Activated naive CD8-positive, alpha-beta T cell treated with anti-CD3 and anti-CD28 coated beads for 36 hours (primary cell): ENCODE results near the gene WIPF1. TPM values are rescaled to one million over a fixed set of nuclear protein-coding genes. Genes with fewer than 3 reads are reported as not detected.

Source experiments
- DNase-seq: peaks from one replicate; pipeline ENCODE4 v3.0.0; 2021
- H3K27ac Mint-ChIP-seq: one replicate; pipeline ENCODE4 v1.8.0; 2022; ENCODE audit warnings: mild to moderate bottlenecking, moderate library complexity, mixed read lengths
- H3K27me3 Mint-ChIP-seq: one replicate; pipeline ENCODE4 v1.8.0; 2022; ENCODE audit warnings: mild to moderate bottlenecking, mixed read lengths
- H3K36me3 Mint-ChIP-seq: one replicate; pipeline ENCODE4 v1.8.0; 2021; ENCODE audit warnings: mild to moderate bottlenecking, mixed read lengths
- H3K4me1 Mint-ChIP-seq: one replicate; pipeline ENCODE4 v1.8.0; 2021; ENCODE audit warnings: mixed read lengths
- H3K4me3 Mint-ChIP-seq: one replicate; pipeline ENCODE4 v1.8.0; 2022; ENCODE audit warnings: mild to moderate bottlenecking, moderate library complexity, mixed read lengths
- H3K9me3 Mint-ChIP-seq: one replicate; pipeline ENCODE4 v1.8.0; 2022; ENCODE audit warnings: mixed read lengths
- total RNA-seq, 2 experiments: library from RNA; stranded (reverse); gene quantifications; one replicate each; pipeline ENCODE4 v1.2.3, GENCODE V29; 2021

Gene WIPF1
- total RNA-seq, 2 experiments from 2014 or later: 384 to 391 TPM

- no peak for DNase-seq
- Mint-ChIP-seq H3K27ac (no peak overlapping the region), H3K4me1 (peaks cover 4% of the 10 kb centered on the region), H3K4me3 (no peak overlapping the region), H3K9me3 (no peaks in the 10 kb centered on the region), H3K36me3 (no peaks in the 10 kb centered on the region), H3K27me3 (no peaks in the 10 kb centered on the region)
Measured at GRCh38 chr2:174535083-174535482, 62.5 kb downstream of the WIPF1 start.

- peaks cover 2% of the 10 kb centered on the region for H3K9me3 Mint-ChIP-seq
- H3K27ac Mint-ChIP-seq: no peak overlapping the region
- peaks cover 7% of the 10 kb centered on the region for H3K36me3 Mint-ChIP-seq
- no peaks in the 10 kb centered on the region for H3K27me3 Mint-ChIP-seq
- H3K4me1 Mint-ChIP-seq: no peaks in the 10 kb centered on the region
- H3K4me3 Mint-ChIP-seq: no peak overlapping the region
- DNase-seq: no peak
Measured at GRCh38 chr2:174529916-174530315, 67.7 kb downstream of the WIPF1 start.

- Mint-ChIP-seq H3K4me3 (no peak overlapping the region), H3K4me1 (peaks cover 13% of the 10 kb centered on the region), H3K36me3 (peaks cover 7% of the 10 kb centered on the region), H3K9me3 (peaks cover 2% of the 10 kb centered on the region), H3K27me3 (no peaks in the 10 kb centered on the region), H3K27ac (no peak overlapping the region)
- no peak for DNase-seq
Measured at GRCh38 chr2:174527959-174528358, 69.6 kb downstream of the WIPF1 start.

- H3K36me3 Mint-ChIP-seq: peaks cover 7% of the 10 kb centered on the region
Measured at GRCh38 chr2:174527101-174527721, 70.4 kb downstream of the WIPF1 start.

GRCh38 chr2:174524527-174524926 is 73.1 kb downstream of the WIPF1 start:
- Mint-ChIP-seq H3K27ac (no peak overlapping the region), H3K4me3 (no peak overlapping the region)

More at GRCh38 chr2:174527101-174527721, 70.4 kb downstream of the WIPF1 start:
- no peak overlapping the region for H3K4me3 Mint-ChIP-seq
- H3K27ac Mint-ChIP-seq: no peak overlapping the region
- no peaks in the 10 kb centered on the region for H3K27me3 Mint-ChIP-seq
- H3K4me1 Mint-ChIP-seq: peaks cover 13% of the 10 kb centered on the region
- H3K9me3 Mint-ChIP-seq: peaks cover 2% of the 10 kb centered on the region
- no peak for DNase-seq

GRCh38 chr2:174522553-174522952 is 75.1 kb downstream of the WIPF1 start:
- Mint-ChIP-seq H3K36me3 (peaks cover 3% of the 10 kb centered on the region), H3K9me3 (peaks cover 2% of the 10 kb centered on the region), H3K27me3 (no peaks in the 10 kb centered on the region), H3K27ac (no peak overlapping the region), H3K4me1 (peaks cover 13% of the 10 kb centered on the region), H3K4me3 (no peak overlapping the region)
- DNase-seq: no peak

More at GRCh38 chr2:174524527-174524926, 73.1 kb downstream of the WIPF1 start:
- no peak for DNase-seq
- H3K27me3 Mint-ChIP-seq: no peaks in the 10 kb centered on the region
- peaks cover 2% of the 10 kb centered on the region for H3K9me3 Mint-ChIP-seq
- peaks cover 7% of the 10 kb centered on the region for H3K36me3 Mint-ChIP-seq
- peaks cover 13% of the 10 kb centered on the region for H3K4me1 Mint-ChIP-seq

- H3K27me3 Mint-ChIP-seq: no peaks in the 10 kb centered on the region
- H3K4me1 Mint-ChIP-seq: peaks cover 11% of the 10 kb centered on the region
- no peaks in the 10 kb centered on the region for H3K36me3 Mint-ChIP-seq
- H3K4me3 Mint-ChIP-seq: no peak overlapping the region
- no peaks in the 10 kb centered on the region for H3K9me3 Mint-ChIP-seq
- no peak for DNase-seq
- H3K27ac Mint-ChIP-seq: no peak overlapping the region
Measured at GRCh38 chr2:174518395-174518794, 79.2 kb downstream of the WIPF1 start.

- Mint-ChIP-seq H3K4me1 (peaks cover 17% of the 10 kb centered on the region), H3K9me3 (peaks cover 5% of the 10 kb centered on the region), H3K27me3 (no peaks in the 10 kb centered on the region), H3K27ac (no peak overlapping the region), H3K36me3 (peaks cover 3% of the 10 kb centered on the region), H3K4me3 (no peak overlapping the region)
- no peak for DNase-seq
Measured at GRCh38 chr2:174516501-174517378, 80.9 kb downstream of the WIPF1 start.

GRCh38 chr2:174512345-174512744 is 85.3 kb downstream of the WIPF1 start:
- no peak for DNase-seq
- Mint-ChIP-seq H3K4me1 (peaks cover 17% of the 10 kb centered on the region), H3K9me3 (peaks cover 26% of the 10 kb centered on the region), H3K27ac (no peak overlapping the region), H3K27me3 (no peaks in the 10 kb centered on the region), H3K36me3 (peaks cover 19% of the 10 kb centered on the region), H3K4me3 (no peak overlapping the region)

GRCh38 chr2:174511580-174512260 is 85.9 kb downstream of the WIPF1 start:
- H3K36me3 Mint-ChIP-seq: peaks cover 19% of the 10 kb centered on the region
- no peak for DNase-seq
- H3K27ac Mint-ChIP-seq: no peak overlapping the region
- H3K4me1 Mint-ChIP-seq: peaks cover 14% of the 10 kb centered on the region
- peaks cover 29% of the 10 kb centered on the region for H3K9me3 Mint-ChIP-seq
- H3K4me3 Mint-ChIP-seq: no peak overlapping the region
- H3K27me3 Mint-ChIP-seq: no peaks in the 10 kb centered on the region

GRCh38 chr2:174510583-174511189 is 86.9 kb downstream of the WIPF1 start:
- H3K27me3 Mint-ChIP-seq: no peaks in the 10 kb centered on the region
- H3K27ac Mint-ChIP-seq: no peak overlapping the region
- H3K4me3 Mint-ChIP-seq: no peak overlapping the region
- DNase-seq: no peak
- H3K4me1 Mint-ChIP-seq: peaks cover 11% of the 10 kb centered on the region
- H3K36me3 Mint-ChIP-seq: peaks cover 19% of the 10 kb centered on the region
- H3K9me3 Mint-ChIP-seq: peaks cover 29% of the 10 kb centered on the region

Other genes with a start within 250 kb of the WIPF1 start
- gene SCRN3, start 202.1 kb downstream of the WIPF1 start, total RNA-seq: 10 to 100 TPM; 12.9 to 15.9 TPM
- 10 to 100 TPM in 1 of 2 experiments, 1 to 10 TPM in 1; 9.4 to 14.5 TPM for gene GPR155, start 110.8 kb downstream of the WIPF1 start, total RNA-seq
- gene CHRNA1, start 166.7 kb upstream of the WIPF1 start, total RNA-seq: not detected